Measurements from ENCODE around the gene WNT3. TPM values are rescaled to one million over a fixed set of nuclear protein-coding genes. Genes with fewer than 3 reads are reported as not detected.

Gene WNT3
- total and polyA plus RNA-seq, 8 donors = 1.7 to 3.0 (median 2.4) TPM

DNA sequence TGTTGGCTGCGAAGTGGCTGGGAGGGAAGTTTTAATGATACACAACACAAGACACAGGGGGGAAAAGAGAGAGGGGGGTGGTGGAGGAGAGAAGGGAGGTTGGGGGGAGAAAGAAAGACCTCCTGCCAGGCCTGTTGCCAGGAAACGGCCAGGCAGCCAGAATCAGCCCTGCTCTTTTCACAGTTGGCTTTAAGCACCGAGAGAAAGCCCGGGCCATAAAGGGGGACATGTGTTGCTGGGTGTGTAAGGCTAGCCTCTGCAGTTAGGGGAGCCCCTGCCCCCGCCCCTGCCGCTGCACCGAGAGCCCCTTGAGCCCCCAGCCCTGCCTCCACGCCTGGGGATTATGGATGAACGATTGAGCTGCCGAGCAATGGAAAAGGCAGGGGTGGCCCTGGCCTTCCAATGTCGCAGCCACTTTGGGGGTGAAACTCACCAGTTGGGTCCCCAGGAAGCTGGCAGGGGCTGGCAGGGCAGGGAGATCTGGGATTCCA, 13.9 kb upstream of the WNT3 start:
- DNase-seq = no peak
- no peak for ATAC-seq
- no peak for TF ChIP-seq CTCF (IDR thresholded peaks at IDR 0.05)
- H3K36me3 ChIP-seq = no peaks in the 10 kb centered on the region
- no peaks in the 10 kb centered on the region for H3K4me1 ChIP-seq
- H3K27me3 ChIP-seq = peaks cover 0 to 20% of the 10 kb centered on the region in 2 donors
- intact Hi-C loops (cut with DNase I) = no loop called here
- H3K27ac ChIP-seq = no peak overlapping the region
- no peak overlapping the region for H3K4me3 ChIP-seq
- no peaks in the 10 kb centered on the region for H3K9me3 ChIP-seq

DNA sequence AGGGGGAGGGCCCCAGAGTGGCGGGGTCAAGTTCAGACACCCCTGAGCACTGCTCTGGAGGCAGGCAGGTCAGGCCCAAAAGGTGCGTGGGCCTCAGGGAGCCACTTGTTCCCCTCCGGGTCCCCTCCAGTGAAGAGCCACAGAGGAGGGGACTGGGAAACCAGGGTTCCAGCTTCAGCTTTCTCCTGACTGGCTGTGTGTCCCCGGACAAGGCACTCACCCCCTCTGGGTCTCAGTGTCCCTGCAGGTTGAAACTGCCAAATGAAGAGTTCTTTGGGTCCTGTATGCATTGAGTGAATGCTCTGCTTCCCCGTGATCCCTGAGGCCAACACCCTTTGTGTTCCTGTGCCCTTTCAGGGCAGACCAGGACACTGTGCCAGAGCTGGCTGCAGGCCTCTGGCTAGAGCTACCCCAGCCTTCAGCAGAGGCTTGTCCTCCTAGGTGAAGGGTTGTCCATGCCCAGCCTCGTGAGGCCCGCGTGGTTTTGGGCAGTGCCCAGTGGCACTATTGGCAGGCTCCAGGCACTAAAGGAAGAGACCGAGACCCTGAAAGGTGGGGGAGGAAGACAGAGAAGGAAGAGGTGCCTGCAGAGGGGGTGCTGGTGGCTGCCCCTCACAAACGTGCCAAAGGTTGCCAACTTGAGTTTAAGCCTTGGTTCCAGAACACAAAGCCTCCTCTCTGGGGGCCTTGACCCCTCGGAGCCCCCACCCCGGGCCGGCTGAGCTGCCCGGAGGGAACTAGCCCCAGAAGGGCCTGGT, 13.3 kb upstream of the WNT3 start:
- ATAC-seq (no peak), DNase-seq (no peak)
- H3K36me3 ChIP-seq = no peaks in the 10 kb centered on the region
- no peaks in the 10 kb centered on the region for H3K4me1 ChIP-seq
- H3K4me3 ChIP-seq = no peak overlapping the region
- H3K9me3 ChIP-seq = no peaks in the 10 kb centered on the region
- H3K27ac ChIP-seq = no peak overlapping the region
- intact Hi-C loops (cut with DNase I) = no loop called here
- peaks cover 0 to 14% of the 10 kb centered on the region in 2 donors for H3K27me3 ChIP-seq
- TF ChIP-seq CTCF (IDR thresholded peaks at IDR 0.05) = no peak

- no peak for DNase-seq
- Histone ChIP-seq H3K4me3 (no peak overlapping the region), H3K9me3 (no peaks in the 10 kb centered on the region), H3K27me3 (peaks cover 4 to 43% of the 10 kb centered on the region in 2 donors), H3K36me3 (no peaks in the 10 kb centered on the region), H3K4me1 (peaks cover 0 to under 1% of the 10 kb centered on the region in 2 donors), H3K27ac (no peak overlapping the region)
- ATAC-seq = no peak
- intact Hi-C loops (cut with DNase I) = no loop called here
- TF ChIP-seq CTCF (IDR thresholded peaks at IDR 0.05) = no peak
Measured at GRCh38 chr17:46827274-46827673, 8.8 kb upstream of the WNT3 start.

DNA sequence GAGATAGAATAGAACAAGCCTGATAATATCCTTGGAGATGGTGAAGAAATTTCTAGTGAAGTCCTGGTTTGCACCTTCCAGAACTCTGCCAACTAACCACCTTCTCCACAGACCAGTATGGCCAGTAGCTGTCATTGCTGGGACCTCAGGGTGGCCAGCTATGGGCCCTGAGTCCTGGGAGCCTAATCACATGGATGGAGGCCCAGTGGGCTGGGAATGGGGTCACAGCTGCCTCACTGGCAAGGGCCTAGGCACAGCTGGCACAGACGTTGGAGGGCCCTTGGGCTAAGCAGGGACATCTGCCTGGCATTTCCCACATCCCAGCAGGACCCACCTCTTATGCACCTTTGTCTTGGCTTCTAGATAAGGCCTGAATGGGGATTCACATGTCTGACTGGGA, 7.6 kb upstream of the WNT3 start:
- intact Hi-C loops (cut with DNase I) = no loop called here
- no peak for TF ChIP-seq CTCF (IDR thresholded peaks at IDR 0.05)
- H3K36me3 ChIP-seq = no peaks in the 10 kb centered on the region
- H3K9me3 ChIP-seq = no peaks in the 10 kb centered on the region
- no peak overlapping the region for H3K27ac ChIP-seq
- no peak for DNase-seq
- no peak for ATAC-seq
- H3K4me1 ChIP-seq = peaks cover 0 to 5% of the 10 kb centered on the region in 2 donors
- no peak overlapping the region for H3K4me3 ChIP-seq
- peaks cover 16 to 55% of the 10 kb centered on the region in 2 donors for H3K27me3 ChIP-seq

DNA sequence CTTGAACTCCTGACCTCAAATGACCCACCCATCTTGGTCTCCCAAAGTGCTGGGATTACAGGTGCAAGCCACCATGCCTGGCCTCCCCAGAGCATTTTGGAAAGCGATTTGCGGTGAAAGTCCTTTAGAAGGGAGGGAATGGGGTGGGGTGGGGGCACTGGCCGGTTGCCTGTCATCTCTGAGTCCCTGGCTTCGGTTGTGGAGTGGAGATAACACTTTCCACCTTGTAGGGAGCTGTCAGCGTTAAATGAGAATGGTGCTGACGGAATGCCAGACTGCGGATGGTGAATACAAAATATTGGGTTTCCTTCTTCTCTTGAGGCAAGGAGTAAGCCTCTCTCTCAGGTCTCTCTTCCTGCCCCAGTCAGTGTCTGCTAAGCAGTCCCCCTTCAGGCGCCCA, 5.2 kb upstream of the WNT3 start:
- no peaks in the 10 kb centered on the region for H3K36me3 ChIP-seq
- ATAC-seq = no peak
- no peak overlapping the region for H3K27ac ChIP-seq
- H3K9me3 ChIP-seq = no peaks in the 10 kb centered on the region
- H3K4me3 ChIP-seq = no peak overlapping the region
- no peak for DNase-seq
- H3K27me3 ChIP-seq = peaks cover 40 to 71% of the 10 kb centered on the region in 2 donors
- TF ChIP-seq CTCF (IDR thresholded peaks at IDR 0.05) = no peak
- intact Hi-C loops (cut with DNase I) = no loop called here
- H3K4me1 ChIP-seq = peaks cover 13 to 19% of the 10 kb centered on the region in 2 donors
